GM20431 (cell line): ENCODE measurements around the gene PDPR.
"Not testable (repeated sequence)": the region's sequence is repeated elsewhere in the genome, so short reads cannot be mapped to it uniquely, and the experiment has no call there.

Experiments used
- in situ Hi-C: fragments of 300-500 bp; cut with MseI, MboI; formaldehyde crosslinking; loops from one replicate; pipeline ENCODE4 v1.15.0; 2020; ENCODE audit warnings: low sequenced_read_pairs; ENCODE audit not compliant: unreplicated experiment

The PDPR gene

DNA sequence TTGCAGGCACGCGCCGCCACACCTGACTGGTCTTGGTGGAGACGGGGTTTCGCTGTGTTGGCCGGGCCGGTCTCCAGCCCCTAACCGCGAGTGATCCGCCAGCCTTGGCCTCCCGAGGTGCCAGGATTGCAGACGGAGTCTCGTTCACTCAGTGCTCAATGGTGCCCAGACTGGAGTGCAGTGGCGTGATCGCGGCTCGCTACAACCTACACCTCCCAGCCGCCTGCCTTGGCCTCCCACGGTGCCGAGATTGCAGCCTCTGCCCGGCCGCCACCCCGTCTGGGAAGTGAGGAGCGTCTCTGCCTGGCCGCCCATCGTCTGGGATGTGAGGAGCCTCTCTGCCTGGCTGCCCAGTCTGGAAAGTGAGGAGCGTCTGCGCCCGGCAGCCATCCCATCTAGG, 89.9 kb downstream of the PDPR start:
- in situ Hi-C loops = not testable (repeated sequence)

- in situ Hi-C loops = not testable (repeated sequence)
Observed at GRCh38 chr16:70204668-70205405, 90.7 kb downstream of the PDPR start.

DNA sequence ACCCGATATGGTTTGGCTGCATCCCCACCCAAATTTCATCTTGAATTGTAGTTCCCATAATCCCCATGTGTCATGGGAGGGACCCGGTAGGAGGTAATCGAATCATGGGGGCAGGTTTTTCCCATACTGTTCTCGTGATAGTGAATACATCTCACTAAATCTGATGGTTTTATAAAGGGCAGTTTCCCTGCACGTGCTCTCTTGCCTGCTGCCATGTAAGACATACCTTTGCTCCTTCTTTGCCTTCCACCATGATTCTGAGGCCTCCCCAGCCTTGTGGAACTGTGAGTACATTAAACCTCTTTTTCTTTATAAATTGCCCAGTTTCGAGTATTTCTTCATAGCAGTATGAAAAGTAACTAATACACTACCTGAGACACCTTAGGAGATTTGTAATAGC, 92.2 kb downstream of the PDPR start:
- in situ Hi-C loops = not testable (repeated sequence)
